CD8-positive, alpha-beta memory T cell (primary cell): ENCODE measurements around the gene IFNAR1. TPM values are rescaled to one million over a fixed set of nuclear protein-coding genes. Genes with fewer than 3 reads are reported as not detected.

Experiments used
- CTCF ChIA-PET: fragments of 350-600 bp; sonication (Branson Sonifier 250); formaldehyde crosslinking; loops from one replicate; lab custom pipeline; 2021; ENCODE audit warnings: antibody characterized with exemption; lab: Charles Lee
- POLR2A ChIA-PET: fragments of 350-600 bp; sonication (Branson Sonifier 250); formaldehyde crosslinking; loops from one replicate; lab custom pipeline; 2021; ENCODE audit warnings: antibody characterized with exemption; lab: Charles Lee
- DNase-seq, 5 donors: peaks; one replicate each; pipeline versions ENCODE4 v3.0.0 to v3.0.0-alpha.2; 2020 to 2022; ENCODE audit warnings: mixed read lengths in 1 of 5
- H3K27ac ChIP-seq: one replicate; pipeline ENCODE4 v1.7.0; 2013; ENCODE audit warnings: low read depth, mild to moderate bottlenecking, low read length, moderate library complexity
- H3K27me3 ChIP-seq: 2 replicates; pipeline ENCODE4 v1.7.0; 2013; ENCODE audit warnings: low read length, mild to moderate bottlenecking; ENCODE audit not compliant: insufficient read depth, poor library complexity, severe bottlenecking
- H3K36me3 ChIP-seq: 2 replicates; pipeline ENCODE4 v1.7.0; 2013; ENCODE audit warnings: mild to moderate bottlenecking, low read length, moderate library complexity; ENCODE audit not compliant: insufficient read depth
- H3K4me1 ChIP-seq: 2 replicates; pipeline ENCODE4 v1.7.0; 2013; ENCODE audit warnings: mild to moderate bottlenecking, low read length, moderate library complexity; ENCODE audit not compliant: insufficient read depth
- H3K4me3 ChIP-seq: 2 replicates; pipeline ENCODE4 v1.7.0; 2013; ENCODE audit warnings: mild to moderate bottlenecking, low read length
- H3K9me3 ChIP-seq: 2 replicates; pipeline ENCODE4 v1.7.0; 2013; ENCODE audit warnings: mild to moderate bottlenecking, low read length
- H3K27ac Mint-ChIP-seq, 8 donors: one replicate each; pipeline ENCODE4 v1.8.0; 2020 to 2021; ENCODE audit warnings: mixed read lengths in 8 of 8, mild to moderate bottlenecking in 6 of 8, inconsistent platforms in 3 of 8, moderate library complexity in 3 of 8
- H3K27me3 Mint-ChIP-seq, 2 donors: one replicate each; pipeline ENCODE4 v1.8.0; 2020 to 2021; ENCODE audit warnings: mixed read lengths in 2 of 2, mild to moderate bottlenecking in 1 of 2, moderate library complexity in 1 of 2
- H3K36me3 Mint-ChIP-seq, 3 donors: one replicate each; pipeline ENCODE4 v1.8.0; 2020 to 2021; ENCODE audit warnings: mixed read lengths in 3 of 3, inconsistent platforms in 1 of 3, mild to moderate bottlenecking in 1 of 3
- H3K4me1 Mint-ChIP-seq, 3 donors: one replicate each; pipeline ENCODE4 v1.8.0; 2020 to 2021; ENCODE audit warnings: mixed read lengths in 3 of 3, inconsistent platforms in 1 of 3, mild to moderate bottlenecking in 1 of 3
- H3K4me3 Mint-ChIP-seq, 7 donors: one replicate each; pipeline ENCODE4 v1.8.0; 2020 to 2021; ENCODE audit warnings: mixed read lengths in 7 of 7, mild to moderate bottlenecking in 6 of 7, moderate library complexity in 4 of 7, inconsistent platforms in 2 of 7
- H3K9me3 Mint-ChIP-seq, 5 donors: one replicate each; pipeline ENCODE4 v1.8.0; 2020 to 2022; ENCODE audit warnings: mixed read lengths in 5 of 5, mild to moderate bottlenecking in 3 of 5, moderate library complexity in 2 of 5, inconsistent platforms in 1 of 5
- polyA plus RNA-seq: library from polyadenylated mRNA; unstranded; fragments of 300-500 nt; fragmentation: Illumina TruSeq; gene quantifications from one replicate; pipeline ENCODE4 v1.2.3, GENCODE V29; 2021
- total RNA-seq, 2 experiments: library from RNA; stranded (reverse); gene quantifications; one replicate each; pipeline ENCODE4 v1.2.3, GENCODE V29; 2021

The IFNAR1 gene
- total and polyA plus RNA-seq, 3 experiments from 2014 or later, result 31.6 to 54.6 (median 34.1) TPM

GRCh38 chr21:33397717-33398116 is 72.9 kb downstream of the IFNAR1 start:
- H3K36me3 ChIP-seq, result no peaks in the 10 kb centered on the region
- no peak overlapping the region for H3K4me3 ChIP-seq
- H3K4me1 ChIP-seq, result peaks cover 3% of the 10 kb centered on the region
- Mint-ChIP-seq H3K27ac (no peak overlapping the region), H3K36me3 (peaks cover 0 to 3% (median 0%) of the 10 kb centered on the region in 3 donors), H3K4me3 (no peak overlapping the region), H3K9me3 (peaks cover 0 to 2% (median 0%) of the 10 kb centered on the region in 5 donors), H3K27me3 (peaks cover 19 to 22% of the 10 kb centered on the region in 2 donors), H3K4me1 (peaks cover 0 to 12% (median 3%) of the 10 kb centered on the region in 3 donors)
- H3K9me3 ChIP-seq, result no peaks in the 10 kb centered on the region
- ChIA-PET POLR2A (no interaction called here), CTCF (no interaction called here)
- no peak overlapping the region for H3K27ac ChIP-seq
- no peak for DNase-seq
- no peaks in the 10 kb centered on the region for H3K27me3 ChIP-seq

DNA sequence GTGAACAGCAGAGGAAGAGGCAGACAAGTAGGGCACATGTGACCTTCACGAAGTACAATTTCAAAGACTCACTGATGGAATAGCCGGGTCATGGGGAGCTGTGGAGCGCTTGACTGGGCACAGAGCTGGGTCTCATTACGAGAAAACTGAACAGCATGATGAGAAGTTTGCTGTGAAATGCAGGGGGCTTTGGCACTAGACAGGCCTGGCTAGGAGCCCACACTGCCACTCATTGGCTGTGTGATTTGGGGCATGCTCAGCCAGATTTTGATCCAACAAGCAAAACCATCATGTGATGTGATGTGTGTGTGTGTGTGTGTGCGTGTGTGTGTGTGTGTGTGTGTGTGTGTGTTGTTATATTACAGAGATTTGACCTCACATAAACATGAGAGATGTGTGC is 73.6 kb downstream of the IFNAR1 start:
- Histone ChIP-seq H3K4me1 (peaks cover 3% of the 10 kb centered on the region), H3K9me3 (no peaks in the 10 kb centered on the region), H3K27me3 (no peaks in the 10 kb centered on the region), H3K36me3 (no peaks in the 10 kb centered on the region), H3K27ac (no peak overlapping the region), H3K4me3 (no peak overlapping the region)
- peaks cover 16 to 19% of the 10 kb centered on the region in 2 donors for H3K27me3 Mint-ChIP-seq
- H3K36me3 Mint-ChIP-seq, result peaks cover 0 to 3% (median 0%) of the 10 kb centered on the region in 3 donors
- H3K9me3 Mint-ChIP-seq, result peaks cover 0 to 2% (median 0%) of the 10 kb centered on the region in 5 donors
- no peak for DNase-seq
- H3K4me1 Mint-ChIP-seq, result peaks cover 0 to 12% (median 4%) of the 10 kb centered on the region in 3 donors
- H3K4me3 Mint-ChIP-seq, result no peak overlapping the region
- H3K27ac Mint-ChIP-seq, result no peak overlapping the region
- CTCF ChIA-PET, result no interaction called here
- POLR2A ChIA-PET, result no interaction called here

- Histone ChIP-seq H3K4me1 (peaks cover 29% of the 10 kb centered on the region), H3K4me3 (no peak overlapping the region), H3K27ac (no peak overlapping the region), H3K36me3 (no peaks in the 10 kb centered on the region), H3K9me3 (no peaks in the 10 kb centered on the region), H3K27me3 (no peaks in the 10 kb centered on the region)
- Mint-ChIP-seq H3K4me1 (peaks cover 16 to 35% (median 22%) of the 10 kb centered on the region in 3 donors), H3K27ac (peak overlapping the region in 1 of 8 donors; percentile 39), H3K27me3 (peaks cover 24 to 29% of the 10 kb centered on the region in 2 donors), H3K4me3 (no peak overlapping the region), H3K9me3 (peaks cover 0 to 2% (median 0%) of the 10 kb centered on the region in 5 donors), H3K36me3 (peaks cover 0 to 3% (median 0%) of the 10 kb centered on the region in 3 donors)
- POLR2A ChIA-PET, result no interaction called here
- no peak for DNase-seq
- CTCF ChIA-PET, result interaction anchor here (1.1 kb wide), 1 partner anchor 127 kb away, joined by 3 read pairs; no protein-coding TSS in a partner anchor
These were observed 76.8 kb downstream of the IFNAR1 start for GRCh38 chr21:33401630-33401992.

- no peaks in the 10 kb centered on the region for H3K9me3 ChIP-seq
- peak overlapping the region; percentile 28 for H3K4me3 ChIP-seq
- Mint-ChIP-seq H3K36me3 (peaks cover 0 to 3% (median 0%) of the 10 kb centered on the region in 3 donors), H3K4me3 (peak overlapping the region; percentile 60 to 87 (median 69)), H3K27ac (no peak overlapping the region), H3K27me3 (peaks cover 24 to 31% of the 10 kb centered on the region in 2 donors), H3K9me3 (peaks cover 0 to 2% (median 0%) of the 10 kb centered on the region in 5 donors), H3K4me1 (peaks cover 19 to 42% (median 29%) of the 10 kb centered on the region in 3 donors)
- H3K36me3 ChIP-seq, result no peaks in the 10 kb centered on the region
- H3K4me1 ChIP-seq, result peaks cover 29% of the 10 kb centered on the region
- POLR2A ChIA-PET, result interaction anchor here (1.0 kb wide), 1 partner anchor 17 kb away, joined by 4 read pairs; no protein-coding TSS in a partner anchor
- no peak overlapping the region for H3K27ac ChIP-seq
- no peak for DNase-seq
- CTCF ChIA-PET, result interaction anchor here (0.8 to 1.1 kb wide), 2 partner anchors 17 to 128 kb away, joined by 3 to 4 read pairs; no protein-coding TSS in a partner anchor
- no peaks in the 10 kb centered on the region for H3K27me3 ChIP-seq
These were observed 77.5 kb downstream of the IFNAR1 start for GRCh38 chr21:33402001-33402979.

DNA sequence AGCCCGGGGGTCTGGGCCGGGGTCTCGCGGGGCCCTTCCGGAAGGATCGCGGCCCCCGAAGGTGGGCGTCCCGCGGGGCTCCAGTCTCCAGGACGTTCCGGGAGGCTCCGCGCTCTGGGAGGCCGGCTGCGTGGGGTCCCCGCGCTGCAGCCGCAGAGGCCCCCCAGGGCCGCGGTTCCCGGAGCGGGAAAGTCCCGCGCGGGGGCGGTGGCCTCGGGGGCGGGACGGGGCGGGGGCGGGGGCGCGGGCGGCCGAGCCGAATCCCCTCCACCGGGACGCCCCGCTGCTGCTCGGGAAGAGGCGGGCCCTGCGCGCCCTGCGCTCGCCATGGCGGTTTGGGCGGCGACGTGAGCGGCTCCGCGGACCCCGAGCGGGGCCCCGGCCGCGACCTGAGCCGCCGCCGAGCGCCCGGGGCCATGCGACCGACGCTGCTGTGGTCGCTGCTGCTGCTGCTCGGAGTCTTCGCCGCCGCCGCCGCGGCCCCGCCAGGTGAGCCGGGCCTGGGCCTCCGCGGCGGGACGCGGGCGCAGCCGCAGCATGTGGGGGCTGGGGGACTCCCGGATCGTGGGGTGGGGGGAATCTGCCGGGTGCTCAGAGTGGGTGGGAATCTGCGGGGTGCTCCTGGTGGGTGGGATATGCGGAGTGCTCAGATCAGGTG is 78.5 kb downstream of the IFNAR1 start, which contains the start of gene IFNGR2:
TSS of gene IFNGR2 (plus strand) at position 286 of the 658 bp plus-strand sequence. CDS start at position 417, 131 bp downstream.
- peaks cover 24 to 31% of the 10 kb centered on the region in 2 donors for H3K27me3 Mint-ChIP-seq

DNA sequence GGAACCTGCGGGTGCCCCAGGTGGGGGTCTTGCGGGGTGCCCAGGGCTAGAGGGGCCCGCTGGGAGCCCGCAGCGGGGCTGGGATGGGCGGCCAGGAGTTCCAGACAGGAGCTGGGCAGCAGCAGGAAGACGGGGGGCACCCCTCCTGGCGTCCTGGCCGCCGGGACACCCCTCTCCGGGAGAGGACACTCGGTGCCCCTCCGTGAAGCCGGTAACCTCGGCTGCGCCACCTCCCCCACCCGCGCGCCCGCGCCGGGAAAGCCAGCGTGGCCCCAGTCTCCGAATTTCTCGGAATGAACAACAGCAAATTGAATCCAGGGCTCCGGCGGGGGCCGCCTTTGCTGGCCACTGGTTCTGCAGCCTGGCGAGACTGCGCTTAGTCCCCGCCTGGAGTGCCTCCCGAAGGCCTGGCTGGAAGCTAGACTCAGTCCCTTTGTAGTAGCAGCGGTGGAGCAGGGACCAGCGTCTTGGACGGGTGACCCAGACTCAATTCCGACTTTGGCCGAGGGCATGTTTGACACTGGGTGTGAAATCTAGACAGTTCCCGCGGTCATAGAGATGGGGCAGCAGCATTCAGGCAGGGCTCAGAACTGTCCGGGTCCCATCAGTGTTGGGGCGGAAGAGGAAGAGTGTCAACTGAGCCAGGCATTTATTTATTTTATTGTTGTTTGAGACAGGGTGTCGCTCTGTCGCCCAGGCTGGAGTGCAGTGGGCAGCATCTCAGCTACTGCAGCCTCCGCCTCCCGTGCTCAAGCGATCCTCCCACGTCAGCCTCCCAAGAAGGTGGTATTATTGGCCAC is 79.2 kb downstream of the IFNAR1 start:
- H3K27me3 ChIP-seq, result no peaks in the 10 kb centered on the region
- peaks cover 29% of the 10 kb centered on the region for H3K4me1 ChIP-seq
- peaks cover 0 to 2% (median 0%) of the 10 kb centered on the region in 5 donors for H3K9me3 Mint-ChIP-seq
- CTCF ChIA-PET, result interaction anchor here (1.5 to 1.7 kb wide), 2 partner anchors 16 to 43 kb away, joined by 3 to 6 read pairs; no protein-coding TSS in a partner anchor
- H3K27me3 Mint-ChIP-seq, result peaks cover 24 to 31% of the 10 kb centered on the region in 2 donors
- H3K27ac Mint-ChIP-seq, result peak overlapping the region in 4 of 8 donors; percentile 35 to 90 (median 71)
- peak overlapping the region; percentile 73 for H3K27ac ChIP-seq
- POLR2A ChIA-PET, result interaction anchor here (0.6 to 2.1 kb wide), 2 partner anchors 19 to 42 kb away, joined by 6 to 7 read pairs; no protein-coding TSS in a partner anchor
- peak in 1 of 5 donors; percentile 55 for DNase-seq
- H3K9me3 ChIP-seq, result no peaks in the 10 kb centered on the region
- peak overlapping the region; percentile 69 to 92 (median 86) for H3K4me3 Mint-ChIP-seq
- H3K36me3 Mint-ChIP-seq, result peaks cover 0 to 3% (median 0%) of the 10 kb centered on the region in 3 donors
- H3K4me3 ChIP-seq, result peak overlapping the region; percentile 61
- H3K4me1 Mint-ChIP-seq, result peaks cover 19 to 47% (median 31%) of the 10 kb centered on the region in 3 donors
- no peaks in the 10 kb centered on the region for H3K36me3 ChIP-seq

More for the DNA sequence above, 78.5 kb downstream of the IFNAR1 start, which contains the start of gene IFNGR2:
- H3K36me3 ChIP-seq, result no peaks in the 10 kb centered on the region
- H3K27ac ChIP-seq, result peak within 1 kb of the TSS; percentile 73
- peaks cover 29% of the 10 kb centered on the region for H3K4me1 ChIP-seq
- Mint-ChIP-seq H3K4me3 (peak within 1 kb of the TSS; percentile 69 to 92 (median 86)), H3K36me3 (peaks cover 0 to 3% (median 0%) of the 10 kb centered on the region in 3 donors), H3K4me1 (peaks cover 19 to 43% (median 31%) of the 10 kb centered on the region in 3 donors), H3K9me3 (peaks cover 0 to 2% (median 0%) of the 10 kb centered on the region in 5 donors), H3K27ac (peak within 1 kb of the TSS in 4 of 8 donors; percentile 35 to 90 (median 71))
- no peaks in the 10 kb centered on the region for H3K27me3 ChIP-seq
- ChIA-PET POLR2A (interaction anchor here (2.1 kb wide), 1 partner anchor 41 kb away, joined by 6 read pairs; no protein-coding TSS in a partner anchor), CTCF (no interaction called here)
- peak within 1 kb of the TSS; percentile 61 for H3K4me3 ChIP-seq
- H3K9me3 ChIP-seq, result no peaks in the 10 kb centered on the region
- peak in 4 of 5 donors; percentile 18 to 57 (median 43) for DNase-seq
